Mesendoderm (in vitro differentiated cells): Measurements from ENCODE around the gene KLHL29.
A peak's percentile ranks its signal among the peaks of the same experiment; 100 is the strongest.
"Not testable (repeated sequence)": the region's sequence is repeated elsewhere in the genome, so short reads cannot be mapped to it uniquely, and the experiment has no call there.

Source experiments
- DNase-seq: peaks from one replicate; pipeline ENCODE4 v3.0.0; 2013
- H2AK5ac ChIP-seq: 2 replicates; pipeline ENCODE4 v1.6.1; 2013; ENCODE audit warnings: low read length, inconsistent platforms
- H2BK120ac ChIP-seq: 2 replicates; pipeline ENCODE4 v1.6.1; 2013; ENCODE audit warnings: low read depth, mild to moderate bottlenecking, low read length, moderate library complexity, mixed read lengths
- H2BK15ac ChIP-seq: replicated peaks from 2 replicates; pipeline ENCODE4 v1.6.1; 2013; ENCODE audit warnings: low read depth, mild to moderate bottlenecking, moderate library complexity
- H2BK5ac ChIP-seq: 2 replicates; pipeline ENCODE4 v1.6.1; 2013; ENCODE audit warnings: low read length, inconsistent platforms
- H3K18ac ChIP-seq: 2 replicates; pipeline ENCODE4 v1.6.1; 2013; ENCODE audit warnings: mild to moderate bottlenecking, low read length, mixed read lengths
- H3K23ac ChIP-seq: one replicate; pipeline ENCODE4 v1.6.1; 2013; ENCODE audit warnings: low read length
- H3K27ac ChIP-seq: 2 replicates; pipeline ENCODE4 v1.5.1; 2013; ENCODE audit warnings: low read depth, mild to moderate bottlenecking, inconsistent platforms, low read length, moderate library complexity
- H3K27me3 ChIP-seq: 2 replicates; pipeline ENCODE4 v1.6.1; 2013; ENCODE audit warnings: low read length, control low read depth, mild to moderate bottlenecking, inconsistent platforms; ENCODE audit not compliant: insufficient read depth, poor library complexity
- H3K36me3 ChIP-seq: 2 replicates; pipeline ENCODE4 v1.6.1; 2013; ENCODE audit warnings: low read length, inconsistent platforms; ENCODE audit not compliant: control insufficient read depth, insufficient read depth
- H3K4ac ChIP-seq: one replicate; pipeline ENCODE4 v1.6.1; 2013; ENCODE audit warnings: low read depth, mild to moderate bottlenecking, low read length, moderate library complexity
- H3K4me1 ChIP-seq: 2 replicates; pipeline ENCODE4 v1.6.1; 2013; ENCODE audit warnings: low read depth, low read length, inconsistent platforms; ENCODE audit not compliant: control insufficient read depth
- H3K4me2 ChIP-seq: 2 replicates; pipeline ENCODE4 v1.6.1; 2013; ENCODE audit warnings: low read length
- H3K4me3 ChIP-seq: 2 replicates; pipeline ENCODE4 v1.5.1; 2013; ENCODE audit warnings: mild to moderate bottlenecking, low read length
- H3K56ac ChIP-seq: one replicate; pipeline ENCODE4 v1.6.1; 2013; ENCODE audit warnings: low read length
- H3K79me1 ChIP-seq: 2 replicates; pipeline ENCODE4 v1.6.1; 2013; ENCODE audit warnings: low read length, inconsistent platforms
- H3K79me2 ChIP-seq: 2 replicates; pipeline ENCODE4 v1.6.1; 2013; ENCODE audit warnings: mild to moderate bottlenecking, low read length; ENCODE audit not compliant: control insufficient read depth, insufficient read depth
- H3K9ac ChIP-seq: 2 replicates; pipeline ENCODE4 v1.6.1; 2013; ENCODE audit warnings: low read length, inconsistent platforms
- H4K5ac ChIP-seq: one replicate; pipeline ENCODE4 v1.6.1; 2013; ENCODE audit warnings: low read length
- H4K8ac ChIP-seq: one replicate; pipeline ENCODE4 v1.6.1; 2013; ENCODE audit warnings: low read depth, mild to moderate bottlenecking, control low read depth, low read length, moderate library complexity
- WGBS: extraction: QIAGEN DNeasy Blood & Tissue Kit; methylation state at CpG from one replicate; pipeline ENCODE4 v1.1.7; 2013; ENCODE audit warnings: low lambda C conversion rate, missing lambda C conversion rate; ENCODE audit not compliant: insufficient coverage; ENCODE audit errors: extremely low coverage; 5-methylcytosine and 5-hydroxymethylcytosine counted together

The KLHL29 gene

GRCh38 chr2:23388756-23389514, 4.0 kb downstream of the KLHL29 start:
- Histone ChIP-seq H3K27ac (no peak overlapping the region), H3K23ac (no peak overlapping the region), H2BK5ac (no peak overlapping the region), H3K4me1 (no peaks in the 10 kb centered on the region), H3K9ac (no peak overlapping the region), H4K5ac (no peak overlapping the region), H3K18ac (no peak overlapping the region), H2BK15ac (no peak overlapping the region), H2BK120ac (no peak overlapping the region), H3K79me2 (no peaks in the 10 kb centered on the region), H3K4ac (no peak overlapping the region), H3K56ac (no peak overlapping the region), H3K79me1 (no peaks in the 10 kb centered on the region), H3K4me3 (no peak overlapping the region), H3K4me2 (no peak overlapping the region), H2AK5ac (no peak overlapping the region), H4K8ac (no peak overlapping the region), H3K27me3 (peaks cover 10% of the 10 kb centered on the region), H3K36me3 (no peaks in the 10 kb centered on the region)
- no CpG with 5 or more reads among the region's 4 CpGs for WGBS
- no peak for DNase-seq

GRCh38 chr2:23390152-23390551, 5.2 kb downstream of the KLHL29 start:
- no peak overlapping the region for H3K4me3 ChIP-seq
- H4K5ac ChIP-seq: no peak overlapping the region
- H3K27me3 ChIP-seq: peaks cover 10% of the 10 kb centered on the region
- H3K4me2 ChIP-seq: no peak overlapping the region
- no peak overlapping the region for H3K9ac ChIP-seq
- no peak overlapping the region for H3K4ac ChIP-seq
- no peak overlapping the region for H3K27ac ChIP-seq
- no peak overlapping the region for H2BK5ac ChIP-seq
- H3K36me3 ChIP-seq: no peaks in the 10 kb centered on the region
- H4K8ac ChIP-seq: no peak overlapping the region
- no peaks in the 10 kb centered on the region for H3K79me1 ChIP-seq
- H2BK15ac ChIP-seq: no peak overlapping the region
- H2AK5ac ChIP-seq: no peak overlapping the region
- H3K18ac ChIP-seq: no peak overlapping the region
- H3K56ac ChIP-seq: no peak overlapping the region
- H3K23ac ChIP-seq: no peak overlapping the region
- no CpG with 5 or more reads among the region's 11 CpGs for WGBS
- H3K79me2 ChIP-seq: no peaks in the 10 kb centered on the region
- DNase-seq: no peak
- no peak overlapping the region for H2BK120ac ChIP-seq
- peaks cover 2% of the 10 kb centered on the region for H3K4me1 ChIP-seq

- H3K18ac ChIP-seq: not testable (repeated sequence)
- WGBS: no CpG with 5 or more reads among the region's 10 CpGs
Observed at GRCh38 chr2:23391237-23391736, 6.3 kb downstream of the KLHL29 start.

GRCh38 chr2:23393722-23394121, 8.7 kb downstream of the KLHL29 start:
- Histone ChIP-seq H3K18ac (no peak overlapping the region), H3K4me3 (no peak overlapping the region), H3K4me2 (no peak overlapping the region), H4K5ac (no peak overlapping the region), H2BK15ac (no peak overlapping the region), H3K9ac (no peak overlapping the region), H3K23ac (no peak overlapping the region), H3K27me3 (no peaks in the 10 kb centered on the region), H2AK5ac (no peak overlapping the region), H3K36me3 (no peaks in the 10 kb centered on the region), H3K79me2 (no peaks in the 10 kb centered on the region), H3K4ac (no peak overlapping the region), H3K4me1 (peaks cover 2% of the 10 kb centered on the region), H3K56ac (no peak overlapping the region), H2BK120ac (no peak overlapping the region), H3K79me1 (no peaks in the 10 kb centered on the region), H4K8ac (no peak overlapping the region), H2BK5ac (no peak overlapping the region), H3K27ac (no peak overlapping the region)
- WGBS: no CpG with 5 or more reads among the region's 8 CpGs
- DNase-seq: no peak

More at GRCh38 chr2:23391237-23391736, 6.3 kb downstream of the KLHL29 start:
- not testable (repeated sequence) for H3K9ac ChIP-seq, H3K79me2 ChIP-seq, H3K36me3 ChIP-seq, H2BK5ac ChIP-seq, H3K4me3 ChIP-seq, H2BK120ac ChIP-seq, H2AK5ac ChIP-seq, H2BK15ac ChIP-seq, H4K8ac ChIP-seq, H3K4me1 ChIP-seq, DNase-seq, H3K27ac ChIP-seq, H3K23ac ChIP-seq, H3K27me3 ChIP-seq, H3K79me1 ChIP-seq, H3K4me2 ChIP-seq, H4K5ac ChIP-seq, H3K56ac ChIP-seq, H3K4ac ChIP-seq

- DNase-seq: peak; percentile 33
- H3K79me2 ChIP-seq: no peaks in the 10 kb centered on the region
- no peak overlapping the region for H2AK5ac ChIP-seq
- H3K4ac ChIP-seq: no peak overlapping the region
- H3K27me3 ChIP-seq: no peaks in the 10 kb centered on the region
- H4K8ac ChIP-seq: no peak overlapping the region
- no peak overlapping the region for H3K23ac ChIP-seq
- no peak overlapping the region for H3K56ac ChIP-seq
- H3K79me1 ChIP-seq: no peaks in the 10 kb centered on the region
- H3K4me3 ChIP-seq: no peak overlapping the region
- H2BK5ac ChIP-seq: no peak overlapping the region
- no peaks in the 10 kb centered on the region for H3K36me3 ChIP-seq
- H3K18ac ChIP-seq: no peak overlapping the region
- no peak overlapping the region for H4K5ac ChIP-seq
- H2BK120ac ChIP-seq: no peak overlapping the region
- no peak overlapping the region for H3K27ac ChIP-seq
- peaks cover 2% of the 10 kb centered on the region for H3K4me1 ChIP-seq
- H3K9ac ChIP-seq: no peak overlapping the region
- no peak overlapping the region for H2BK15ac ChIP-seq
- WGBS: no CpG with 5 or more reads among the region's 4 CpGs
- no peak overlapping the region for H3K4me2 ChIP-seq
Observed at GRCh38 chr2:23394700-23395099, 9.7 kb downstream of the KLHL29 start.

- DNase-seq: no peak
- no peak overlapping the region for H3K4me3 ChIP-seq
- H3K4me1 ChIP-seq: peaks cover 2% of the 10 kb centered on the region
- no peaks in the 10 kb centered on the region for H3K36me3 ChIP-seq
- H3K27ac ChIP-seq: no peak overlapping the region
- no peak overlapping the region for H2BK5ac ChIP-seq
- H2BK15ac ChIP-seq: no peak overlapping the region
- no peak overlapping the region for H3K4me2 ChIP-seq
- H3K79me2 ChIP-seq: no peaks in the 10 kb centered on the region
- H3K56ac ChIP-seq: no peak overlapping the region
- no CpG with 5 or more reads among the region's 4 CpGs for WGBS
- H2BK120ac ChIP-seq: no peak overlapping the region
- H4K5ac ChIP-seq: no peak overlapping the region
- H3K18ac ChIP-seq: no peak overlapping the region
- no peaks in the 10 kb centered on the region for H3K79me1 ChIP-seq
- no peak overlapping the region for H3K23ac ChIP-seq
- H2AK5ac ChIP-seq: no peak overlapping the region
- H4K8ac ChIP-seq: no peak overlapping the region
- H3K4ac ChIP-seq: no peak overlapping the region
- H3K9ac ChIP-seq: no peak overlapping the region
- H3K27me3 ChIP-seq: no peaks in the 10 kb centered on the region
Observed at GRCh38 chr2:23397478-23397877, 12.5 kb downstream of the KLHL29 start.
